ENCODE results near the gene SELENOW. TPM values are rescaled to one million over a fixed set of nuclear protein-coding genes. Genes with fewer than 3 reads are reported as not detected.
"Not testable (repeated sequence)": the region's sequence is repeated elsewhere in the genome, so short reads cannot be mapped to it uniquely, and the experiment has no call there.

Gene SELENOW
- total and polyA plus RNA-seq, 2 of the 4 experiments (the other 2 are of a cell fraction) = 61.3 to 217 TPM

GRCh38 chr19:47777245-47778048 lies 1.1 kb upstream of the SELENOW start:
- H3K9me3 ChIP-seq (ENCODE audit: control insufficient read depth, insufficient read depth, low read length); dilution Hi-C loops (cut with HindIII; ENCODE audit: low sequenced_read_pairs, unreplicated experiment); ATAC-seq (ENCODE audit: low read depth); H3K27me3 ChIP-seq (ENCODE audit: control insufficient read depth, insufficient read depth, low read length); H3K4me1 ChIP-seq (ENCODE audit: control insufficient read depth, insufficient read depth, low read length); H2BK120ac ChIP-seq (ENCODE audit: low read depth, low read length); H3K18ac ChIP-seq (ENCODE audit: low read depth, low read length); DNase-seq; H3K23ac ChIP-seq (ENCODE audit: low read depth, low read length); BruUV-seq (replicated peaks); H2BK15ac ChIP-seq (ENCODE audit: low read depth, low read length); in situ Hi-C loops (cut with MboI; ENCODE audit: low sequenced_read_pairs); CTCF ChIA-PET; intact Hi-C loops (cut with micrococcal nuclease); H2BK20ac ChIP-seq (ENCODE audit: low read depth, low read length); H3K56ac ChIP-seq (ENCODE audit: extremely low read depth, insufficient read depth, low read length); H4K5ac ChIP-seq (ENCODE audit: low read depth, low read length); H2BK5ac ChIP-seq (ENCODE audit: low read depth, low read length, poor library complexity, severe bottlenecking): not testable (repeated sequence)
- Histone ChIP-seq H3K4me2 (ENCODE audit: low read depth, low read length) (peak overlapping the region; percentile 81), H3K14ac (replicated peaks; ENCODE audit: low read depth, low read length) (peak overlapping the region; percentile 92), H2AK5ac (ENCODE audit: low read depth, low read length) (peak overlapping the region; percentile 69), H2AK9ac (replicated peaks; ENCODE audit: low read depth, low read length, poor library complexity) (peak overlapping the region; percentile 83), H3K4ac (ENCODE audit: low read depth, low read length) (peak overlapping the region; percentile 92), H3K36me3 (ENCODE audit: control insufficient read depth, insufficient read depth, low read length) (peaks cover 17% of the 10 kb centered on the region), H3K9me1 (ENCODE audit: insufficient read depth, low read length) (peaks cover 14% of the 10 kb centered on the region), H4K91ac (ENCODE audit: insufficient read depth, low read depth, low read length) (peak overlapping the region; percentile 98; the same call in 1 of the 2 replicates), H2AFZ (replicated peaks; ENCODE audit: low read length, poor library complexity) (peak overlapping the region; percentile 100), H4K8ac (ENCODE audit: low read depth in 2 of 2, low read length in 2 of 2) (peak overlapping the region; percentile 79 to 98; a peak in 3 of 4 replicates), H3K4me3 (ENCODE audit: insufficient read depth, low read depth, low read length) (peak overlapping the region; percentile 90), H4K20me1 (ENCODE audit: insufficient read depth, low read length) (peaks cover 26% of the 10 kb centered on the region; the same call in 1 of the 2 replicates), H3K9ac (ENCODE audit: low read depth, low read length) (peak overlapping the region; percentile 97), H3K27ac (ENCODE audit: insufficient read depth, low read length) (peak overlapping the region; percentile 99), H3K79me1 (ENCODE audit: low read depth in 1 of 2, low read length in 2 of 2) (peaks cover 23 to 42% of the 10 kb centered on the region in 2 experiments)
- WGBS, 2 experiments (ENCODE audit: extremely low coverage in 2 of 2, insufficient read length in 1 of 2) = 100% methylated on average over 1 of the region's 23 CpGs; no CpG with 5 or more reads in 1 of the 2 experiments
- POLR2A ChIA-PET (ENCODE audit: unreplicated experiment) = interaction anchor here (0.7 kb wide), 1 partner anchor 9 kb away, joined by 5 read pairs; no protein-coding TSS in a partner anchor

All from IMR-90 (cell line).